Coronary artery (tissue), 2 donors: ENCODE results near the gene FBXO34.

ENCODE experiments used
- DNase-seq: peaks from one replicate; pipeline ENCODE4 v3.0.0-alpha.2; 2017; ENCODE audit warnings: low spot score
- H3K27ac ChIP-seq, 2 donors: fragments of 200-600 bp; sonication (generic); one replicate each; pipeline ENCODE4 v1.5.1; 2016 to 2019
- H3K4me3 ChIP-seq: fragments of 200-600 bp; sonication (generic); 2 replicates; pipeline ENCODE4 v1.5.1; 2016; ENCODE audit warnings: mild to moderate bottlenecking, moderate library complexity
- CTCF ChIP-seq: fragments of 200-600 bp; sonication (generic); IDR thresholded peaks from one replicate; pipeline ENCODE4 v1.5.1; 2019; ENCODE audit warnings: antibody characterized with exemption

FBXO34 gene

GRCh38 chr14:55271572-55272298 lies 514 bp downstream of the FBXO34 start:
- no peak for TF ChIP-seq CTCF

GRCh38 chr14:55272387-55272786 lies 1.2 kb downstream of the FBXO34 start:
- TF ChIP-seq CTCF, result no peak

More at GRCh38 chr14:55271572-55272298, 514 bp downstream of the FBXO34 start:
- Histone ChIP-seq H3K27ac (peak overlapping the region; percentile 91 to 95), H3K4me3 (peak overlapping the region; percentile 88)
- DNase-seq, result peak; percentile 85

GRCh38 chr14:55272922-55273321 lies 1.7 kb downstream of the FBXO34 start:
- Histone ChIP-seq H3K4me3 (peak overlapping the region; percentile 88), H3K27ac (no peak overlapping the region)
- TF ChIP-seq CTCF, result no peak
- DNase-seq, result no peak

More at GRCh38 chr14:55272387-55272786, 1.2 kb downstream of the FBXO34 start:
- Histone ChIP-seq H3K4me3 (peak overlapping the region; percentile 88), H3K27ac (peak overlapping the region; percentile 91 to 95)
- DNase-seq, result no peak

GRCh38 chr14:55274146-55274545 lies 2.9 kb downstream of the FBXO34 start:
- no peak overlapping the region for H3K27ac ChIP-seq
- no peak overlapping the region for H3K4me3 ChIP-seq
- no peak for TF ChIP-seq CTCF
- DNase-seq, result no peak

- TF ChIP-seq CTCF, result no peak
- Histone ChIP-seq H3K27ac (no peak overlapping the region), H3K4me3 (no peak overlapping the region)
- DNase-seq, result no peak
Measured at GRCh38 chr14:55274751-55275150, 3.5 kb downstream of the FBXO34 start.

GRCh38 chr14:55276736-55277135 lies 5.5 kb downstream of the FBXO34 start:
- Histone ChIP-seq H3K27ac (no peak overlapping the region), H3K4me3 (no peak overlapping the region)
- DNase-seq, result no peak
- TF ChIP-seq CTCF, result no peak

GRCh38 chr14:55277972-55278740 lies 6.9 kb downstream of the FBXO34 start:
- no peak for DNase-seq
- no peak overlapping the region for H3K27ac ChIP-seq
- no peak for TF ChIP-seq CTCF
- H3K4me3 ChIP-seq, result no peak overlapping the region
